ENCODE results near the gene DUOXA1.
"Not testable (repeated sequence)": the region's sequence is repeated elsewhere in the genome, so short reads cannot be mapped to it uniquely, and the experiment has no call there.

The DUOXA1 gene

DNA sequence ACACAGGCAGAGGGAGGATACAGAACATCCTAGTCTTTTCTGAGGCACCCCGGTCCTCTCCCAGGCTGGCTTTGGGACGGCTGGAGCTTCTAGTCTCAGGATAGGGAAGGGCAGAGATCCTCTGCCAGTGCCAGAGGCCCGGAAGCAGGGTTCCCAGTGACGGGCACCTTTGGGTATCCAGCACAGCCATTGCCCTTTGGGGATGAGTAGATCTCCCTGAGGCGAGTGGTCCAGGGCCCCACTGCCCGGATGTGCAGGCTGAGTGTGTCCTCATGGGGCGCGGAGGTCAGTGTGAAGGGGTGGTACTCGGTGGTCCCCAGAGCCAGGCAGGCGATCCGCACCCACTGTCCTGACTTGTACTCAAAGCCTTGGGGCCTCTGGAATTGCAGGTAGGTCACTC is 34.0 kb downstream of the DUOXA1 start:
- in situ Hi-C loops (cut with MboI; ENCODE audit: low sequenced_read_pairs): no loop called here

DNA sequence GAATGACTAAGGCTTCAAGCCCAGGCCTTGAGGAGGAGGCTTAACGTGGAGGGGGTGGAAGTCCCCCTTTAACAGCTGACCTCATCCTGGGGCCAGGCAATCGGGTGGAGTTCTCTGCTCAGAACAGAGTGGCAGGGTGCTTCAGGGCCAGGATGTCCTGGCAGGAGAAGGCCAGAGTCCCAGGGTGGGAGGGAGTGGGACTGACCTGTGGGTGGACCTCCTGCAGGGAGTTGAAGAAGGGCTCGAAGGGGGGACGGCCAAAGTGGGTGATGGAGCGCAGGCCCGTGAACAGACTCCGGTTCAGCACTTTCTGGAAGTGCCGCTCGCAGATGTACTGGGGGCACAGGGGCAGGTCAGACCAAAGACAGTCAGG is 35.3 kb downstream of the DUOXA1 start:
- in situ Hi-C loops (cut with MboI; ENCODE audit: low sequenced_read_pairs): no loop called here

DNA sequence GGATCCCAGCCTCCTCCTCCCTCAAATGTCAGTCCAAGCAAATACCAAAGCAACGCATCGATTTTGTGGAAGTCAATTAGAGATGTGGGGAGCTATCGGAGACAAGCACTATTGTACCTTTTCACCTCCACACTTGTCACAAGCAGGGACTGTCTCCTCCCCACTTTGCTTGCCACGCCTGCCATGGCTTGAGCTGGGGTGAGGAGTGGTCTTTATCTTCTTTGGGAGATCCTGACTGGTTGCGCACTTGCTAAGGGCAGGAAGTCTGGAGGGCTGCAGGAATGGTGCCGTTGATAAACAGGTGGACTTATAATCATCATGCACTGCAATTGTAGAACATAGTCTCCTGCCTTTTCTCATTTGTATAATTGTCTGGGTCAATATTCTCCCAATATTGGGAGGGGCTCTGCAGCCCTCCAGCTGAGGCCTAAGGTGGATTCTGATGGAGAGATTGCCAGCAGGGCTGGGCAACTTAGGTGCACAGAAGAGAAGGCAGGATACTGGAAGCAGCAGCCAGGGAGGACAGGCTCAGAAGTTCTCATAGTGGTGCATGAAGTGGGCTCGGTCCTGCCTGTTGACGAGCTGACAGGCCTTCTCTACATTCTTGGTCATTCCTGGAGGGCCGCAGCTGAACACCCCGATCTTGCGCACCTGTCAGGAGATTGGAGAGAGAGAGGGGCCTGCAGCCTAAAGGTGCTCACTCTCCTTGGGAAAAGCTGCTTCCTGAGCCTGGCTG is 35.9 kb downstream of the DUOXA1 start:
- in situ Hi-C loops (cut with MboI; ENCODE audit: low sequenced_read_pairs): no loop called here

DNA sequence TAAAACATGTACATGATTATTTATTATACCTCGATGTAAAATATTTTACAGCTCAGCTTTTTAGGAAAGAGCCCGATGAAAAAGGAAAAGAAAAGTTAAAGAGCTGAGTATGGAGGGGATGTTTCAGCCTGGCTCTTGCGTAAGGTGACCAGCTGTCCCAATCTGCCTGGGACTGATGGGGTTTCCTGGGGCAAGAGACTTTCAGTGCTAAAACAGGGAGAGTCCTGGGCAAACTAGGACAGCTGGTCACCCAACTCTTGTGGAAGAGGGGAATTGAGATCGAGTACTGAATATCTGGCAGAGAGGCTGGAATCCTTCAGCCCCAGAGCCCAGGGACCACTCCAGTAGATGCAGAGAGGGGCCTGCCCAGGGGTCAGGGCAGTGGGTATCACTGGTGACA is 36.7 kb downstream of the DUOXA1 start:
- in situ Hi-C loops (cut with MboI; ENCODE audit: low sequenced_read_pairs): no loop called here

DNA sequence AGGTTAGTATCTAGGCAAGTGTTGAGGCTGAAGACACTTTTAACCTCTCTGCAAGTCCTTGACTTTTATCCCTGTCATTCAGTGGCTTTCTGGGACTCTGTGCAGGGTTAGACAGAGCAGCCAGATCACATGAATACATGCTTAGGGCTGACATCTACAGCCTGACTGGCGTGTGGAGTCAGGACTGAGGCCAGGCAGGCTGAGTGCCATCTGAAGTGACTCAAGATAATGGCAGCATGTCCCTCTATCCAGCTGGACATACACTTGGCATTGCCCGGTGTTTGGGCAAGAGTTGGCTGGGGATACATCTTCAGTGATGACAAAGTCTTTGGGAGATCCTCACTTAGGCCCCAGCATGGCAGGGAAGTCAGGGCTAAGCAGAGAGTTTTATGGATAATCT is 38.1 kb downstream of the DUOXA1 start:
- in situ Hi-C loops (cut with MboI; ENCODE audit: low sequenced_read_pairs): no loop called here

DNA sequence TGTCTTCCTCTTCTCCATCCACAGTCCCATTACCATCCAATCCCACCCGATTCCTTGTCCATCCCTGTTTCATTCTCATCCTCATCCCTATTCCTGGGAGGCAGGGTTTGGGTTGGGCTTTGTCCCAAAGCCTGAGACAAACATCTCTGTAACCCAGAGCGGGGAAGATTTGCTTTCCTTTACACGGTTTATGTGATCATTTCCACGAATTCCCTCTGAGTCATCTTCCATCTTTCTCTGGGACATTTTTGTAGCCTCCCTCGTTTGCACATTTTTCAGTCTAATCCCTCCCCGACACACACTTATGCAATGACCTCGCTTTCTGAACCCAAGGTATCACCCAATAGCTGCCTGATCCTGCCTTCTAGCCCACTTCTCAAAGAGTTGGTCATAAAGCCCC is 38.5 kb downstream of the DUOXA1 start:
- in situ Hi-C loops (cut with MboI; ENCODE audit: low sequenced_read_pairs): no loop called here

DNA sequence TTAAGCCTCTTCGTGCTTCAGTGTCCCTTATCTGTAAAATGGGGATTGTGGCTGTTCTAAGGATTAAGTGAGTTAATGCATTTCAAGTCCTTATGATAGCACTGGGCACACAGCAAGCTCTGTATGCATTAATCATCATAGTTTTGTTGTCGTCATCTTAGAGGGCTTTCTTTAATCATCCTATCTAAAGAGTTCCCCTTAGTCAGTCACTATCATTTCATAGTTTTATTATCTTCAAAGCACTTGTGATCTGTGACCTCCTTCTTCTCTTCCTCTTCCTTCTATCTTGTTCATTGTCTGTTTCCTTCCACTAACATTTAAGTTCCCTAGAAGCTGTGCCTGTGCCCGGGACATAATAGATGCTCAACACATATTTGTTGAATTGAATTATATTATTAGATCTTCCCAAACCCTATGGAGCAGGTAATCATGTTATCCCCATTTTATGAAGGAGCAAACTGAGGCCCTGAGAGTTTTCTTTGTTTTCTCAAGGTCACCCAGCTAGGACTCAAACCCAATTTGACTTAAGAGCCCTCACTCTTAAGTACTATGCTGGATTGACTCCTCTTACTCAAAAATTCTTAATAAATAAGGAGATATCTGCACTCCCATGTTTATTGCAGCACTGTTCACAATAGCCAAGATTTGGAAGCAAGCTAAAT is 39.8 kb downstream of the DUOXA1 start:
- in situ Hi-C loops (cut with MboI; ENCODE audit: low sequenced_read_pairs): no loop called here

DNA sequence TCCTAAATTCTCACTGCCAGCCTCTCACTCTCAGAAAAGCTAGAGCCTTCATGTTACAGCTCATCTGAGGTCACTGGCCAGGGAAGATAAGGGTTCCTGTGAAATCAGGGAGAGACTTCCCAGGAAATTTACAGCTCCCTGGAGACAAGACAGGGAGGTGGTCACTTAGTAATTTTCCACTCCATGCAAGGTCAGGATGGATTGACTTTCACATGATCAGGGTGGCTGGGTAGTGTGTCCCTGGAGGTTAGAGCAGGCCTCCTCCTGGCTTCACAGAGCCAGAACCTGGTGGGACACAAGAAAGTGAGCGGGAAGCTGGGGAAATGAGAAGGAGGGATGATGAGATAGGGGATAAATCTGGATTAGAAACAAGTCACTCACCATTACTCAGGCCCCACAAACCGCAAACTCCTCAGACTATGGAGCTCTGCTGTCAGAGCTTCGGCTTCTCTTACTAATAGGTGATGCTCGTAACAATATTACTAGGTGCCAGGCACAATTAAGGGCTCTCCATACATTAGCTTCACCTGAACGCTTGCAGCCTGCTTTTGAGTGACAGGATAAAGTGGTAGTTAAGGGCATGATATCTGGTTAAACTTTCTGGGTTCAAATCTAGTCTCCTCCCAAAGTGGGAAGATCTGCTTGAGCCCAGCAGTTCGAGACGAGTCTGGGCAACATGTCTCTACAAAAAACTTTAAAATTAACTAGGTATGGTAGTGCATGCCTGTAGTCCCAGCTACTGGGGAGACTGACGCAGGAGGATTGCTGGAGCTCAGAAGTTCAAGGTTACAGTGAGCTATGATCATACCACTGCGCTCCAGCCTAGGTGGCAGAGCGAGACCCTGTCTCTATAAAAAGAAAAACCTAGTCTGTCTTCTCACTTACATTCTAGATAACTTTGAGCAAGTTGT is 40.6 kb downstream of the DUOXA1 start:
- in situ Hi-C loops (cut with MboI; ENCODE audit: low sequenced_read_pairs): no loop called here

DNA sequence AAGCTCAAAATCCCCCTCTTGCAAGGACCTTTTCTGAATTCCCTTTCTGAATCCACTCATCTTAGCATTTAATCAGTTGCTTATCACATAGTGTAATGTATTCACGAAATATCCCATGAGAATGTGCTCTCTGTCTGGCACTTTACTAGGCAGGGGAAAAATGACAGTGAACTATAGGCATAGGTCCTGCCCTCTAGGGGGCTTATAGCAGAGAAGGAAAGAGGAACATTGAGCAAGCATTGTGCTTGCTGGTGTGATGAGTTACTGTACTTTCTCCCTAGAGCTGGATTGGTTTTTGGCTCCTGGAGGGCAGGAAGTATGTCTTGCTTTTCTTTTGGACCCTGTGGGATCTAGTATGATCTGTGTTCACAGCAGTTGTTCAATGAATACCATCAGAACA is 42.2 kb downstream of the DUOXA1 start:
- in situ Hi-C loops (cut with MboI; ENCODE audit: low sequenced_read_pairs): no loop called here

DNA sequence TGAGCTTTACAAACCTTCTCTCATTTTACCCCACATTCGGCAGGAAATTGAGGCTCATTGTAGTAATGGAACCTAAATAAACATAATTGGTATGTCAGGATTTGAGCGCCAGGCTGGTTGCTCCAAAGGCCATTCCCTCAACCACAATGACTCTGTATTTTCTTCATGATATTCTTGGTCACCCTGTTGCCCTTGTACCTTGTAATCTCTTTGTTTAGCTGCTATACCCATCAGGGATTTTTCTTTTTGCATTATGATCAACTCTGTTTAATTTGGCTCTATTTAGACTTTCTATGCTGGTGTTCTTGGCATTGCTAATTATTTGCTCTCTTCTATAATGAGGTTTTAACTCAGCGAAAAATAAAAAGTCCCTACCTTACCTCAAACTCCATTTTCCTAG is 45.5 kb downstream of the DUOXA1 start:
- in situ Hi-C loops (cut with MboI; ENCODE audit: low sequenced_read_pairs): no loop called here

DNA sequence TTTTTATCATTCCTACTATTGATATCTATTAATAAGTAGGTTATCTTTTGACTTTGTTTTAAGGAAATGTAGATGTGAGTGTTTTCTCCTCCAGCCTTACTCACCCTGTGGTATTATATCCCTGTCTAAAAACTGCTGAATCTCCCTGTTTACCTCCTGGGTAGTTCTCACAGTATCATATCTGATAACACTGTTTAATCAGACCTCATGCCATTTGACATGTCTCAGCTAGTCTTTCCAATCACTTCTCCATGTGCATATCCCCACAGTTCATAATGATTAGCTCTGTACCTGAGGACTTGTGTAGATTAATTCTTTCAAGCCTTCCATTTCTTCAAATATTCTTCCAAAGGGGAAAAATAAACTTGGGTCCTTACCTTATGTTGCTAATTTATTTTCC is 46.5 kb downstream of the DUOXA1 start:
- in situ Hi-C loops (cut with MboI; ENCODE audit: low sequenced_read_pairs): no loop called here

DNA sequence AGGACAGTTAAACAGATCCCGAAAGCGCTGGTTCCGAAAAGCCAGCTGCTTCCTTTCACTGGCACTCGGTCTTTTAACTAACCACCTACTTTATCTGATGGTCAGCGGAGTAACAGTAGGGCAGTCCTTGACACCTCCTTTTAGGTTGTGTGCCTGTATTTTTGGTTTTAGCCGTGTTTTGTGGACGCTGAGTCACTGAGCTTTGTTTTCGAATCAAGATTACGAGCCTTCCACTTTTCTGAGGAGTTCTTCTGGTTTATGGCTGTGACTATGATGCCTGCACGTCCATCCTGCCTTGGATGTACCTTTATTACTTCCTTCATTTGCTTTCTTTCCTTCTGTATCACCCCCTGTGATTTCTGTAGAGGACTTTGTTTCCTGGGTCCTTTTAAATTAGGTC is 47.3 kb downstream of the DUOXA1 start:
- in situ Hi-C loops (cut with MboI; ENCODE audit: low sequenced_read_pairs): not testable (repeated sequence)

DNA sequence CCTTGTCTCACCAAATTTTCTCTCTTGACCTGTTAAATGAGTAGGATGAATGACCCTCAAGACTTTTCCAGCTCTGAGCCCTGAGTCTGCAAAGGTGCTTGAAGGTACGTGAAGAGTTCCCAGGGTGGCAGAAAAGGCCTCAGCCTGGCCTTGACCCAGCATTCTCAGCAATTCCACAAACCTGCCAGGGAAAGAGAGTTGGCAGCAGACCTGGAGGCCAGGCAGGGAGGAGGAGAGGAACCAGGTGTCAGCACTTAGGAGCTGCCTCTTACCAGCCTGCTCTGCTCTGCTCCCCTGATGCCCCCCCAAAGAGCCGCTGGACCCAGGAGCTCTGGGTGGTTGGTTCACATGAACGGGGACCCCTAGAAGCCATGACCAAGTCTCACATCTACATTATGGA is 49.1 kb downstream of the DUOXA1 start:
- in situ Hi-C loops (cut with MboI; ENCODE audit: low sequenced_read_pairs): not testable (repeated sequence)

DNA sequence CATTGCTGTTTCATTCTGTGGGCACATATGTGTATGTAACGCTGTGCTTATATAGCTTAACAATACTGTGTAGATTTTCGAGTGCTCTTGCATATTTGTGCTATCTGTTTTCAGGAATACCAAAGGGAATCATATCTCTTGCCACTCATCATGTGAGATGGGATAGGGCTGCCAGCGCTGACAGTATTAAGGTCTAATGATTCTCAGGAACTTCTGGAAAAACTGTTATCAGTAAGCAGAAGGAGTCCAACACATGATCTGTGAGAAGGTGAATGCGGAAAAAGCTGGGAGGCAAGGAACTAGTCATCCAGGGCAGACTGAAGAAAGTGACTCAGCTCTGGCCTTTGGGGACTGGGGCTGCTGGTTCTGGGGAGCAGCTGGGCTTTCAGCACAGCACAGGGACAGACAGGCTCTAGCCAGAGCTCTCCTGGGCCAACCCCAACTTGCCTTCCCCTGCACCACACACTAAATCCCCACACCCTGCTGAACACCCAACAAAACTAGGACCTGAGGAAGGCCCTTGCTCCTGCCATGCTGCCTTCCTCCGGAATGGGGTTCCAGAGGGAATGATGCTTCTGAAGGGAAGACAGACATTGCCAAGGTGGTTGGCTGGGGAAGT is 49.9 kb downstream of the DUOXA1 start:
- in situ Hi-C loops (cut with MboI; ENCODE audit: low sequenced_read_pairs): not testable (repeated sequence)

DNA sequence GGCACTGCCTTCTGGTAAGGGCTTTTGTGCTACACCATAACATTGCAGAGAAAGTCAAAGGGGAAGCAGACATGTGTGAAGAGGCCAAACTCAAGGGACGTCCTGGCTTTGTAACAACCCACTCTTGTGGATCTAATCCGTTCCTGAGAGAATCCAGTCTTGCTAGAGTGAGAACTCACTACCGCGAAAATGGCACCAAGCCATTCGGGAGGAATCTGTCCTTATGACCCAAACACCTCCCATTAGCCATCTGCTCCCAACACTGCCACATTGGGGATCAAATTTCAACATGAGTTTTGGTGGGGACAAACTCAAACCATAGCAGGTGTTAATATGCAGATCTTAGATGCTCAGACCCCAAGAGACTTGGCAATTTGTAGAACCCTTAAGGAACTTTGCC is 50.5 kb downstream of the DUOXA1 start:
- in situ Hi-C loops (cut with MboI; ENCODE audit: low sequenced_read_pairs): not testable (repeated sequence)

DNA sequence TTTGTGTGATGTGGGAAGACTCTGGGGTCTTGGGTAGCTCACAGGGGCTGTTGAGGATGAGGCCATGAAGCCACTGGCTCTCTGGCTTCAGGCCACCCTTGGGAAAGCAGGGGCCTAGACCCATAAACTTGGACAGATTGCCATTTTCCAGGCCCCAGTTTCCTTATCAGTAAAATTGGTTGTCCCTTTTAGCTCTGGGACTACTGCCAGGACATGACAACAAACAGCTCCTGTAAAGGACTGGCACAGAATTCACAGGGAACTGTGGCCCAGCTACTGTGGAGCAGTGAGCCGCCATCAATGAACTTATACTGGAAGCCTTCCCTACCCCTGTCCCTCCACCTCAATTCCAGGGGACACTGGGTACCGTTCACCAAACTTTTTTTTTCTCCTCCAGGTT is 52.3 kb downstream of the DUOXA1 start:
- in situ Hi-C loops (cut with MboI; ENCODE audit: low sequenced_read_pairs): not testable (repeated sequence)

DNA sequence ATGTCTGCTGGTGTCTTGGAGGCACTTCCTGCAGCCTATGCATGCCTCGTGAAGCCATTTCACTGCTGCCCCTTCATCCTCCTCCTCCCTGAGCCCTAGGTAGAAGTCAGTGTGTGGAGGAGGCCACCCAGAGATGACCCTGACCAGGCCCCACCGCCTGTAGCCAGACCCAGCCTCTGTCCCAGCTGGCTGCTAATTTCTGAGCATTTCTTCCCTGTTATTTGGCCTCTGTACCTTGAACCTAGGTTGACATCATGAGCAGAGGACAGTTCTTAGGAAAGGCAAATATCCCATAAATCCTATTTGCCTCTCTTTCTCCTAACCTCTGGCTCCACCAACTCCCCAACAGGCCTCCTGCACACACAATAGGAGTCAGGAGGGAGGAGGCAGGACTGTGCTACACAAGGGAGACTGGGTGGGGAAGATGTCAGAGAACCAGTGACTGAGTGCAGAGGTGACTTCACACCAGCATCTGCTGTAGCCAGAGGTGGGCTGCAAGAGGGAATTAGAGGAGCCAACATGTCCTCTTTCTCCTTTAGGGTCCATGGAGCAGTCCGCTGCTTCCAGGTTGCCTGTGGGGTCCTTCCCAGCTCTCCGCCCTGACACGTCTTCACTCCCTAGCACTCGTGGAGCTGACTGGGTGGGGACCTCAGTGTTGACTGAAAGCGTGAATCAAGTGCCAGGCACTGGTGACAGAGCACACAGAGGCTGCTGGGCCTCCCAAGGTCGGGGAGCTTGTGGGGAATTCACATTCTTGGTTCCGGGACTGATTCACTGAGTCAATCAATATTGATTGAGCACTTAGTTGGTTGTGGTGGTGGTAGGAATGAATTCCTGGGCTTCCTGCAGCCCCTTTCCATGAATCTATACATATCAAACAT is 54.0 kb downstream of the DUOXA1 start:
- in situ Hi-C loops (cut with MboI; ENCODE audit: low sequenced_read_pairs): not testable (repeated sequence)

DNA sequence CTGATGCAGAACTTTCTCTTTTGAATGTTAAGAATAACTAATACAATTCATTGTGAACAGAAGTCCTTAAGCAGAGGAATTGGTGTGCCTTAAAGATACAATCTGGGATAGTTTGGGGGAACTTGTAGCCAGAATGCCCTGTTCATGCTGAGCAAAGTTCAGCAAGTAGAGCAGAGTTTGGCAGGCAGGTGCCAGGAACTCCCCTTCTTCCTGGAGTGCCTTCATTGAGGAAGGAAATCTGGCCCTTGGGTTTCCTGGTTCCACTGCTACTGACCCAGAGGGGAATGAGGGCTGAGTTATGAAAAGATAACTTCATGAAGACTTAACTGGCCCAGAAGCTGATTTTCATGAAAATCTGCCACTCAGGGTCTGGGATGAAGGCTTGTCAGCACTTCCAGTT is 56.1 kb downstream of the DUOXA1 start:
- in situ Hi-C loops (cut with MboI; ENCODE audit: low sequenced_read_pairs): not testable (repeated sequence)

DNA sequence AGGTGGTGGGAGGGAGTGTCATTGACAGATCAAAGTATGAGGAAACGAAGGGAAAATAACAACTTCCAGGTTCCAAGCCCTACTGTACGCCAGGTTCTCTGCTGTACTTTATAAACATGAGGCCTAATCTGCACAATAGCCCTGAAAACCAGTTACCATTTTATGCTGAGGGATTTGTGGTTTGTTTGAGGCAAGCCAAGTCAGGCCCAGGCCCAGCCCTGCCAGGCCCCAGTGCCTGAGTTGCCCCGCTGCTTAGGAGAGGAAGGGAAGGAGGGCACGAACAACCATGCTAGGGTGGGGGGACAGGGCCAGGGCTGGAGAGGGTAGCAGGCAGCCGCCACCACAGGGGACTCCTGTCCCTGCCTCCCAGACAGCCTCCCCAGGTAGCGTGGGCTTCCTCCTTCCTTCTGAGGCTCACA is 59.7 kb downstream of the DUOXA1 start:
- in situ Hi-C loops (cut with MboI; ENCODE audit: low sequenced_read_pairs): not testable (repeated sequence)

Data from HL-60/S4 (cell line).